Measurements from ENCODE around the gene NFIB. TPM values are rescaled to one million over a fixed set of nuclear protein-coding genes. Genes with fewer than 3 reads are reported as not detected.

Gene NFIB
- total and polyA plus RNA-seq, 2 experiments from 2014 or later: 5.7 to 13.9 TPM

- Histone ChIP-seq H3K27me3 (no peaks in the 10 kb centered on the region), H3K4me1 (ENCODE audit: low read depth) (peaks cover 7% of the 10 kb centered on the region), H3K4me3 (no peak overlapping the region), H3K27ac (no peak overlapping the region), H3K9me3 (ENCODE audit: low read depth) (no peaks in the 10 kb centered on the region), H3K36me3 (no peaks in the 10 kb centered on the region)
- TF ChIP-seq CTCF (IDR thresholded peaks at IDR 0.05; ENCODE audit: low read depth, low read length): no peak
- no peak for DNase-seq (ENCODE audit: low read depth in 1 of 2, low spot score in 1 of 2)
These were observed 30.7 kb downstream of the NFIB start for GRCh38 chr9:14283276-14283675.

GRCh38 chr9:14281876-14282275 is 32.1 kb downstream of the NFIB start:
- H3K9me3 ChIP-seq (ENCODE audit: low read depth): no peaks in the 10 kb centered on the region
- no peak for DNase-seq (ENCODE audit: low read depth in 1 of 2, low spot score in 1 of 2)
- H3K27me3 ChIP-seq: no peaks in the 10 kb centered on the region
- no peak overlapping the region for H3K4me3 ChIP-seq
- no peak overlapping the region for H3K27ac ChIP-seq
- H3K4me1 ChIP-seq (ENCODE audit: low read depth): peaks cover 3% of the 10 kb centered on the region
- no peaks in the 10 kb centered on the region for H3K36me3 ChIP-seq
- no peak for TF ChIP-seq CTCF (IDR thresholded peaks at IDR 0.05; ENCODE audit: low read depth, low read length)

- Histone ChIP-seq H3K36me3 (no peaks in the 10 kb centered on the region), H3K27ac (no peak overlapping the region), H3K4me3 (no peak overlapping the region), H3K9me3 (ENCODE audit: low read depth) (no peaks in the 10 kb centered on the region), H3K27me3 (no peaks in the 10 kb centered on the region), H3K4me1 (ENCODE audit: low read depth) (peaks cover 3% of the 10 kb centered on the region)
- no peak for DNase-seq (ENCODE audit: low read depth in 1 of 2, low spot score in 1 of 2)
- TF ChIP-seq CTCF (IDR thresholded peaks at IDR 0.05; ENCODE audit: low read depth, low read length): no peak
These were observed 32.7 kb downstream of the NFIB start for GRCh38 chr9:14281136-14281795.

GRCh38 chr9:14279671-14280070 is 34.3 kb downstream of the NFIB start:
- no peak overlapping the region for H3K4me3 ChIP-seq
- no peaks in the 10 kb centered on the region for H3K27me3 ChIP-seq
- no peaks in the 10 kb centered on the region for H3K9me3 ChIP-seq (ENCODE audit: low read depth)
- peaks cover 10% of the 10 kb centered on the region for H3K4me1 ChIP-seq (ENCODE audit: low read depth)
- no peak overlapping the region for H3K27ac ChIP-seq
- H3K36me3 ChIP-seq: no peaks in the 10 kb centered on the region
- no peak for DNase-seq (ENCODE audit: low read depth in 1 of 2, low spot score in 1 of 2)
- TF ChIP-seq CTCF (IDR thresholded peaks at IDR 0.05; ENCODE audit: low read depth, low read length): no peak

- Histone ChIP-seq H3K36me3 (no peaks in the 10 kb centered on the region), H3K4me3 (no peak overlapping the region), H3K4me1 (ENCODE audit: low read depth) (peaks cover 21% of the 10 kb centered on the region), H3K27me3 (no peaks in the 10 kb centered on the region), H3K9me3 (ENCODE audit: low read depth) (no peaks in the 10 kb centered on the region), H3K27ac (no peak overlapping the region)
- TF ChIP-seq CTCF (IDR thresholded peaks at IDR 0.05; ENCODE audit: low read depth, low read length): no peak
- peak in 1 of 2 donors; percentile 45 for DNase-seq (ENCODE audit: low read depth in 1 of 2, low spot score in 1 of 2)
These were observed 35.6 kb downstream of the NFIB start for GRCh38 chr9:14278291-14278721.

All from cardiac muscle cell (in vitro differentiated cells and primary cell).